GM12892 (cell line): ENCODE measurements around the gene GTF2A1.

ENCODE experiments used
- POLR2A ChIP-seq: IDR thresholded peaks from 2 replicates; pipeline ENCODE4 v1.6.1; 2011; ENCODE audit warnings: low read depth, low read length, control low read depth
- POLR2AphosphoS5 ChIP-seq: IDR thresholded peaks from 2 replicates; pipeline ENCODE4 v1.6.1; 2011; ENCODE audit warnings: low read depth, low read length, control low read depth
- TAF1 ChIP-seq: IDR thresholded peaks from 2 replicates; pipeline ENCODE4 v1.6.1; 2011; ENCODE audit warnings: low read depth, mild to moderate bottlenecking, control low read depth, low read length, borderline replicate concordance

DNA sequence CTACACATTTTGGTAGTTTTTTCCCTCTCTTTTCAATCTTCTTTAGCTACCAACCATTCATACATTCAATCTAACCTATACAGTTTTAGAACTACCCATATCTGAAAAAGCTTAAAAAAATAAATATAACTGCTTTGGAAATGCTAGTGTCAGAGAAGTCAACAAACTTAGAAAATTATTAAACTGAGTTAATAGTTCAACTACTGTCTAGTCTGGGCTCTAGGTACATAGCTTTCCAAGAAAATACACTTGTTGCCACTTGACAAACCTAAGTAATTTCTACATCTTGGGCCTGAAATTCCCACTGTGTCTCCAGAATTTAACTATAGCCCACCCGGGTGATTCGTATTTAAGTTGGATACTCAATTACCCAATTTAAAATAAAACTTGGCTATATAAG lies 22.1 kb downstream of the GTF2A1 start:
- TF ChIP-seq POLR2A (no peak), POLR2AphosphoS5 (no peak), TAF1 (no peak)
